Spinal cord (tissue), 10 donors: ENCODE results near the gene ING2. TPM values are rescaled to one million over a fixed set of nuclear protein-coding genes. Genes with fewer than 3 reads are reported as not detected.
"Not testable (repeated sequence)": the region's sequence is repeated elsewhere in the genome, so short reads cannot be mapped to it uniquely, and the experiment has no call there.

ENCODE experiments used
- DNase-seq, 6 donors: peaks; one replicate each; pipeline versions ENCODE4 v3.0.0 to v3.0.0-alpha.2; 2013 to 2015; ENCODE audit warnings: low spot score in 6 of 6, low read depth in 4 of 6
- H3K27ac ChIP-seq: one replicate; pipeline ENCODE4 v1.5.1; 2013; ENCODE audit warnings: low read depth, low read length, control low read depth
- H3K27me3 ChIP-seq: one replicate; pipeline ENCODE4 v1.6.1; 2013; ENCODE audit warnings: low read length; ENCODE audit not compliant: control insufficient read depth, insufficient read depth
- H3K36me3 ChIP-seq: one replicate; pipeline ENCODE4 v1.6.1; 2013; ENCODE audit warnings: low read length; ENCODE audit not compliant: control insufficient read depth, insufficient read depth
- H3K4me1 ChIP-seq: one replicate; pipeline ENCODE4 v1.6.1; 2013; ENCODE audit warnings: low read length; ENCODE audit not compliant: control insufficient read depth, insufficient read depth
- H3K4me3 ChIP-seq: one replicate; pipeline ENCODE4 v1.5.1; 2013; ENCODE audit warnings: low read depth, low read length, control low read depth
- H3K9me3 ChIP-seq: one replicate; pipeline ENCODE4 v1.6.1; 2013; ENCODE audit warnings: low read length; ENCODE audit not compliant: control insufficient read depth, insufficient read depth
- WGBS: methylation state at CpG from one replicate; pipeline ENCODE4 v1.1.5; 2013; ENCODE audit warnings: missing lambda C conversion rate; ENCODE audit not compliant: insufficient coverage; 5-methylcytosine and 5-hydroxymethylcytosine counted together
- polyA plus RNA-seq, 2 donors: library from polyadenylated mRNA; unstranded; fragments of 120-200 nt; gene quantifications; one replicate each; pipeline ENCODE4 v1.2.1, GENCODE V29; 2013; ENCODE audit not compliant: insufficient read length in 2 of 2
- total RNA-seq, 2 donors: library from RNA; depleted of rRNA in 1 of 2; stranded (reverse); fragments of 120-200 nt in 1 of 2; fragments of >200 nt in 1 of 2; gene quantifications; one replicate each; pipeline versions ENCODE4 v1.2.3 to v1.2.4, GENCODE V29; 2013 to 2014
- donor health status: healthy.

The ING2 gene
- total and polyA plus RNA-seq, 4 donors = 19.6 to 23.0 (median 21.2) TPM

DNA sequence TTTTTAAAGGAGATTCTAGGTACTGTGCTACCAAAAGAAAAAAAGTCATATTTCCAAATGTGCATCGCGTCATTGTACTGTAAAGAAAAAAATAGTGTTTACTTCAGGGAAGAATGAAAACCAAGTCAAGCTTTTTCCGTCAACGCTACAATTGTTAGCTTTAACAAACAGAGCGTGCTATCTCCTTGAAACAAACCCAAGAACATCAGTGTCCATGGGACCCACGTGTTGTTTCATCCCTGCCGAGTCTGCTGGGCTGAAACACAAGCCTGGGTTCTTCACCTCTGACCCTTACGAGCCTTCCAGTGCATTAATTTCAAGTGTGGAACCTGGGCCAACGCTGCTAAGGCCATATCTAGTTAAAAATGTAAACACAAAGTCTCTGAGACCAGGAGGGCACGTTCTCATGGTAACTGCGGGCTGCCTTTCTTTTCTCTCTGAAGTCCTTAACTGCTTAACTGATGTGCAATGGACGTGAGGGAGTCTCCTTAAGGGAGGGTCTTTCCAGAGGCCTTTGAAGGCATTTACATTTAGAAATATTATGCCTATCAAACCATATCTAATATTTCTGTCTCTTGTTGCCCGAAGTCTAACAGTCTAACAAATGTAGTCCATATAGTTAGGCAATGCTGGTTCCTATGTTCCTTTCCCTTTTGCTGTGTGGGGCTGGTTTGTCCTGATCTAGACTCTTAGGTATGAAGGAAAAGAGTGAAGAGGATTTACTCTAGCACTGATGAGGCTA, 36.3 kb downstream of the ING2 start:
- peak overlapping the region; percentile 33 for H3K27ac ChIP-seq
- no peaks in the 10 kb centered on the region for H3K4me1 ChIP-seq
- H3K36me3 ChIP-seq = no peaks in the 10 kb centered on the region
- no peak overlapping the region for H3K4me3 ChIP-seq
- H3K27me3 ChIP-seq = no peaks in the 10 kb centered on the region
- peak in 1 of 6 donors; percentile 51 for DNase-seq
- WGBS = 44% methylated on average over 7 of the region's 13 CpGs
- no peaks in the 10 kb centered on the region for H3K9me3 ChIP-seq

DNA sequence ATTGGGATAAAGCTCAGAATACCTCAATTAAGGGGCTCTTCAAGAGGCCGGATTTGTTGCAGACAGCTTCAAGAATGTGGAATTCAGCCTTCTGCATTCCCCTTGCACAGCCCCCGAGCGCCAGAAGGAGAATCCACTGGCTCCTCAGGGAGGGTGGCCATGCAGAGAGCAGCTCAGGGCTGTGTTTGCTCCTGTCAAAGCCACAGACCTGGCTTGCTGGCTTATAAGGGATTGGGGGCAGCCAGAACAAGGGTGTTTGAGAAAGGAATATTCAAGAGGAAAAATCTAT, 36.8 kb downstream of the ING2 start:
- H3K27me3 ChIP-seq = no peaks in the 10 kb centered on the region
- H3K36me3 ChIP-seq = no peaks in the 10 kb centered on the region
- 53% methylated on average over 3 of the region's 3 CpGs for WGBS
- no peak overlapping the region for H3K4me3 ChIP-seq
- H3K9me3 ChIP-seq = no peaks in the 10 kb centered on the region
- H3K4me1 ChIP-seq = no peaks in the 10 kb centered on the region
- DNase-seq = no peak
- peak overlapping the region; percentile 33 for H3K27ac ChIP-seq

DNA sequence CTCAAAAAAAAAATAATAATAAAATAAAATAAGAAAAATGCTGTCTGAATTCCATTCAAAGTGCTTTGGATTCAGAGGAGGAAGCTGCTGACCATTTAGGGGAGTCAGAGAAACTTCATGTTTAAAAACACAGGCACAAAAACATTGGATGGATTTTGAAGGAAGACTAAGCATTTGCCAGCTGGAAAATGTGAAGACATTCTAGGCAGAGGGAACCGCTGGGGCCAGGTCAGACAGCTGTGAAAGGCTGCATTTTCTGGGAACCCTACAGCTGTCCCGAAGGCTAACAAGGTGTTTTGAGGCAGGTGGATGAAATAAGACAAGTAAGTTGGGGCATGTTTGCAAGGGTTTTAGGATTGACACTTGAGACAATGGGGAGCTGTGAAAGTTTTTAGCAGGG, 38.6 kb downstream of the ING2 start:
- 90% methylated on average over 2 of the region's 2 CpGs for WGBS
- Histone ChIP-seq H3K4me1 (no peaks in the 10 kb centered on the region), H3K9me3 (no peaks in the 10 kb centered on the region), H3K27ac (no peak overlapping the region), H3K27me3 (no peaks in the 10 kb centered on the region), H3K36me3 (no peaks in the 10 kb centered on the region), H3K4me3 (no peak overlapping the region)
- DNase-seq = no peak

DNA sequence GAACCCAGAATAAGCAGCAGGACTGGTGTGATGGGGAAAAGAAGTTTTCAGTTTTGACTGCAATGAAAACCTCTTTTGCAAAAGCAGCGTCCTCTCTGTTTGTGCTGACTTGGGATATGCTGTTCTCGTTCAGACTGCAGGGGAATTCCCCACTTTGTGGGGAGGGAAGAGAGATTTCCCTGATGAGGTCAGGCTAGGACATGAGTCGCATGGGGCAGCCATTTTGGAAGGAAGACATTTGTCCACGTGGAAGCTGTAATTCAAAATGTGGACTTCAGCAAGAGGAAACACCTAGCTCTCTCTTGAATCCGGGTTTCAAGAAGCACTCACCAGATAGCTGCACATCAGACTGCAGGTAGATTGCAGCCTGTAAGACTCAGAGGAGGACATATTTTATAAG, 39.3 kb downstream of the ING2 start:
- WGBS = 80% methylated on average over 4 of the region's 5 CpGs
- no peaks in the 10 kb centered on the region for H3K27me3 ChIP-seq
- no peak overlapping the region for H3K4me3 ChIP-seq
- no peak overlapping the region for H3K27ac ChIP-seq
- DNase-seq = no peak
- no peaks in the 10 kb centered on the region for H3K4me1 ChIP-seq
- no peaks in the 10 kb centered on the region for H3K36me3 ChIP-seq
- no peaks in the 10 kb centered on the region for H3K9me3 ChIP-seq

DNA sequence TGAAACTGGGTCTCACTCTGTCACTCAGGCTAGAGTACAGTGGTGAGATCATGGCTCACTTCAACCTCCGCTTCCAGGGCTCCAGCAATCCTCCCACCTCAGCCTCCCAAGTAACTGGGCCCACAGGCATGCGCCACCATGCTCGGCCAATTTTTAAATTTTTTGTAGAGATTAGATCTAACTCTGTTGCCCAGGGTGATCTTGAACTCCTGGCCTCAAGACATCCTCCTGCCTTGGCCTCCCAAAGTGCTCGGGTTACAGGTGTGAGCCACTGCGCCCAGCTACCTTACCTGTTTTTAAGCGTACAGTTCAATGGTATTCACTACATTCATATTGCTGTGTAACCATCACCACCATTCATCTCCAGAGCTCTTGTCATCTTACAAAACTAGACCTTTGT, 41.5 kb downstream of the ING2 start:
- Histone ChIP-seq H3K36me3 (no peaks in the 10 kb centered on the region), H3K4me3 (no peak overlapping the region), H3K27me3 (no peaks in the 10 kb centered on the region), H3K4me1 (no peaks in the 10 kb centered on the region), H3K27ac (no peak overlapping the region), H3K9me3 (no peaks in the 10 kb centered on the region)
- DNase-seq = no peak
- WGBS = 96% methylated on average over 3 of the region's 6 CpGs

DNA sequence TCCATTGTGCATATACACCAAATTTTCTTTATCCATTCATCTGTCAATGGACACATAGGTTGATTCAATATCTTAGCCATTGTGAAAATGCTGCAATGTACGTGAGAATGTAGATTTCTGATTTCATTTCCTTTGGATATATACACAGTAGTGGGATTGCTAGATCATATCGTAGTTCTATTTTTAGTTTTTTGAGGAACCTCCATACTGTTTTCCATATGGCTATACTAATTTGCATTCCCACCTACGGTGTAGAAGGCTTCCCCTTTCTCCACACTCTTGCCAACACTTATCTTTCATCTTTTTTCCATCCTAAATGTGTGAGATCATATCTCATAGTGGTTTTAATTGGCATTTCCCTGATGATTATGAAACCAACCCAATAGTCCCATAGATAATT, 43.4 kb downstream of the ING2 start:
- H3K4me3 ChIP-seq = no peak overlapping the region
- H3K36me3 ChIP-seq = no peaks in the 10 kb centered on the region
- H3K27me3 ChIP-seq = no peaks in the 10 kb centered on the region
- WGBS = no CpG with 5 or more reads among the region's 3 CpGs
- H3K4me1 ChIP-seq = no peaks in the 10 kb centered on the region
- H3K27ac ChIP-seq = no peak overlapping the region
- no peaks in the 10 kb centered on the region for H3K9me3 ChIP-seq
- peak in 1 of 6 donors; percentile 23 for DNase-seq

DNA sequence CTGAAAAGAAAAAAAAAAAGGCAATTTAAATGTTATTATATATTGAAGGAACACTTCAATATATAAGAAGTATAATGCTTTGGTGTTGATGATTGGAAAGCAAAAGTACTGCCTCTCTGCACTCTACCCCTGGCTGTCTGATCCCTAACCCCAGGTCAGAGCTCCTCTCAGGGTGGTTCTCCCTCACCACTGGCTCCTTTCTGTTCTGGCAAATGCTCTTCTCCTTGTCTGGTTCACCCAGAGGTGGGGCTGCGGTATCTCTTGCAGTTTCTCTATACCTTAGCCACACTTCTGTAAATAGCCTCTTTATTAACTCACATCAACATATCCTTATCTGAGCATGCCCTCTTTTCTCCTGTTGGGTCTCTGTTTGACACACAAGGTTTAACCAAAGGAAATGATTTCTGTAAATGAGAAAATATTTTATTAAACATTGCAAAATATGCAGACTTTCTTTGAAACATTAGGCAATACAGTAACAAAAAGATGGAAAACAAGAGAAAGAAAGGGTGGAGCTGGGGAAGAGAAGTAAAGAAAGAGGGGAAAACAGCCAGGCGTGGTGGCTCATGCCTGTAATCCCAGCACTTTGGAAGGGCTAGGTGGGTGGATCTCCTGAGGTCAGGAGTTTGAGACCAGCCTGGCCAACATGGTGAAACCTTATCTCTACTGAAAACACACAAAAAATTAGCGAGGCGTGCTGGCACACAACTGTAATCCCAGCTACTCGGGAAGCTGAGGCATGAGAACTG, 45.7 kb downstream of the ING2 start:
- Histone ChIP-seq H3K36me3 (no peaks in the 10 kb centered on the region), H3K4me3 (no peak overlapping the region), H3K27ac (no peak overlapping the region), H3K27me3 (no peaks in the 10 kb centered on the region), H3K4me1 (no peaks in the 10 kb centered on the region), H3K9me3 (no peaks in the 10 kb centered on the region)
- 96% methylated on average over 3 of the region's 5 CpGs for WGBS
- no peak for DNase-seq

DNA sequence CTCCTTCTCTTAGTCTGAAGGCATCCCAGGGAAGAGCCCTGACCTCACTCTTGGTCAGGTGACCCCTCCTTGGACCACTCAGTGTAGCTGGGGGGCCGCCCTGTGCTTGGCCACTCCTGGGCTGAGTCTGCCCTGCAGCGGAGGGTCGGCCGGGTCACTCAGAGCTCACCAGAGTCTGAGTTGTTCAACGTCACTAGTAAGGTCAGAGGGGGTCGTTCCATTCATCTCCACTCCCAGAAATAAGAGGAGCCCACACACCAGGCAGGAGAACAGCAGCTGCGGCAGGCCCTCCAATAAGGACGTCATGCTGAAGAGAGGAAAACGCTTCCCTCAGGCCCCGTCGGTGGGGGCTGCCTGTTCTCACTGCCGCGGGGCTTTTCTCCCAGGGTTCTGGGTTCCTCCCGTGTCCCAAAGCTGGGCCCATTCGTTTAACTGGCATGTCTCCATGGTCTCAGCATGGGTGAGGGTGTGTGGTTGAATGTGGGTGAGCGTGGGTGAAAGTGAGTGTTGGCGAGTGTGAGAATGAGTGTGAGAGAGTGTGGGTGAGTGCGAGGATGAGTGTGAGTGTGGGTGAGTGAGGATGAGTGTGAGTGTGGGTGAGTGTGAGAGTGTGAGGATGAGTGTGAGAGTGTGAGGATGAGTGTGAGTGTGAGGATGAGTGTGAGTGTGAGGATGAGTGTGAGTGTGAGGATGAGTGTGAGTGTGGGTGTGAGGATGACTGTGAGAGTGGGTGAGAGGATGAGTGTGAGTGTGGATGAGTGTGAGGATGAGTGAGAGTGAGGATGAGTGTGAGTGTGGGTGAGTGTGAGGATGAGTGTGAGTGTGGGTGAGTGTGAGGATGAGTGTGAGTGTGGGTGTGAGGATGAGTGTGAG, 47.7 kb downstream of the ING2 start:
- Histone ChIP-seq H3K36me3 (no peaks in the 10 kb centered on the region), H3K9me3 (no peaks in the 10 kb centered on the region), H3K27ac (no peak overlapping the region), H3K4me1 (no peaks in the 10 kb centered on the region), H3K27me3 (no peaks in the 10 kb centered on the region), H3K4me3 (no peak overlapping the region)
- no peak for DNase-seq
- 82% methylated on average over 18 of the region's 18 CpGs for WGBS

DNA sequence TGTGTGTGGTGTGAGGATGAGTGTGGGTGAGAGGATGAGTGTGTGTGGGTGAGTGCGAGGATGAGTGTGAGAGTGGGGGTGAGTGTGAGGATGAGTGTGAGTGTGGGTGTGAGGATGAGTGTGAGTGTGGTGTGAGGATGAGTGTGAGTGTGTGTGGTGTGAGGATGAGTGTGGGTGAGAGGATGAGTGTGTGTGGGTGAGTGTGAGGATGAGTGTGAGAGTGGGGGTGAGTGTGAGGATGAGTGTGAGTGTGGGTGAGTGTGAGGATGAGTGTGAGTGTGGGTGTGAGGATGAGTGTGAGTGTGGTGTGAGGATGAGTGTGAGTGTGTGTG, 48.3 kb downstream of the ING2 start:
- H3K36me3 ChIP-seq, H3K4me1 ChIP-seq, DNase-seq, H3K9me3 ChIP-seq, H3K27ac ChIP-seq, H3K27me3 ChIP-seq, H3K4me3 ChIP-seq: not testable (repeated sequence)
- WGBS = no CpG with 5 or more reads among the region's 1 CpG
